Glomerular visceral epithelial cell (primary cell): ENCODE data around the gene ADARB2.
"Not testable (repeated sequence)": the region's sequence is repeated elsewhere in the genome, so short reads cannot be mapped to it uniquely, and the experiment has no call there.

Source experiments
- DNase-seq: peaks from one replicate; pipeline ENCODE4 v3.0.0-alpha.2; 2016; ENCODE audit errors: extremely low spot score

The ADARB2 gene

DNA sequence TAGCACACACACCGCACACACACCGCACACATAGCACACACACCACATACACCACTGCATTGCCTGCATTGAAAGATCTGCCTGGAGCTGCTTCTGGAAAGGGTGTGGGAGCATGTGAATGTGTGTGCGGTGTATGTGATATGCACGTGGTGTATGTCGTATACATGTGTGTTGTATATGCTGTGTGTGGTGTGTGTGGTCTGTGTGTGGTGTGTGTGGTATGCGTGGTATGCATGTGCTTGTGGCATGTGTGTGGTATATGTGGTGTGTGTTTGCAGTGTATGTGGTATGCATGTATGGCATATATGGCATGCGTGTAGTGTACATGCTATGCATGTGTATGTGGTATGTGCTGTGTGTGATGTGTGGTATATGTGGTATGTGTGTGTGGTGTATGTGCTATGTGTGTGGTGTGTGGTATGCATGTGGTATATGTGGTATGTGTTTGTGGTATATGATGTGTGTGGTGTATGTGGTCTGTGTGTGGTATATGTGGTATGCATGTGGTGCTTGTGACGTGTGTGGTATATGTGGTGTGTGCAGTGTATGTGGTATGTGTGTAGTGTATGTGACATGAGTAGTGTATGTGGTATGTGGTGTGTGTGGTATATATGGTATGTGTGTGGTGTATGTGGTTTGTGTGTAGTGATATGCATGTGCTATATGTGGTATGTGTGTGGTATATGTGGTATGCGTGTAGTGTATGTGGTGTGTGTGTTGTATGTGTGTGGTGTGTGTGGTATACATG is 505.0 kb downstream of the ADARB2 start:
- DNase-seq: no peak

DNA sequence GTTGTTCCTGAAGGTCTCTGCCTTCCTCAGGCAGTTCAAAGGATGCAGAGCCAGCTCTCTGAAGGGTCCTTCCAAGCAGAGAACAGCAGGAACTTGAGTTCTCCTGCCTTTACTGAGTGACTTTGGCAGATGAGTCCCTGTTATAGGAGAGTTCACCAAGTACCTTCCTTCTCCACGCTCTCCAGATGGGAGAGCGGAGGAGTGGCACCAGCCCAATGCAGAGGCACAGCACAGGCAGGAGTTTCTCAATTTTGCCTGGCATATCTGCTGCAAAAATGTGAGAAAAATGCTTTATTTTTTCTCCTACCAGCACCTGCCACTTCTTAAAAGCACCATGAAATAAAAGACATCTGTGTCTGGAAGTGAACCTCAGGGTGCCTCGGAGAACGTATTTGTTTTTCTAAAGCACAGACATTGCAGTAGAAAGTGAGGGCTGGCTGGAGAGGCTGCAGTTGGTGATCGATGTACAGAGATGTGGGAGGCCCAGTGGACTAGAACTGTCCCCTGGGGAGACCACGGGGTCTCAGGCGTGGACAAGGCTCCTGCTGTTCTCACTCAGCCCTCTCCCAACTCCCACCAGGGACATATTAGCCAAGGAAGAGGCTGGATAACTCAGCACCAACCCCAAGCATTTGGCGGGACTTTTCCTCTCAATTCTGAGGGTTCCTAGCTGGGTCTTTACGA is 506.6 kb downstream of the ADARB2 start:
- DNase-seq: no peak

DNA sequence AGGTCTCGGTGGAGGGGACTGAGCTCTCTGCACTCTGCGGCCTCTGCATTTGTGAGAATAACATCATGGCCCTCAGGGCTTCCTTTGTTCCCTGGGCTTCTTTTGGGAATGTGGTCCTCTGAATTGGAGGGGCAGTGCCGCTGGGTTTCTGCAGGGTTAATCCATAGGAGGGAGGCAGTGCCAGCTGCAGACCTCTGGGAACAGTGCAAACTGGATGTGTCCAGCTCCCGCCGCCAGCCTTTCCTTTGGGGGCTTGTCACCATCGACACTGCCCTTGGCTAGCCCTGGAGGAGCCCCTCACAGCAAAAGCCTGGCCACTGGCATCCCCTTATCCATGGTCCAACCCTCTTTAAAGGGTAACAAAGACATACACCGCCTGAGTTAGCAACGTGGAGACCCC is 507.2 kb downstream of the ADARB2 start:
- no peak for DNase-seq

DNA sequence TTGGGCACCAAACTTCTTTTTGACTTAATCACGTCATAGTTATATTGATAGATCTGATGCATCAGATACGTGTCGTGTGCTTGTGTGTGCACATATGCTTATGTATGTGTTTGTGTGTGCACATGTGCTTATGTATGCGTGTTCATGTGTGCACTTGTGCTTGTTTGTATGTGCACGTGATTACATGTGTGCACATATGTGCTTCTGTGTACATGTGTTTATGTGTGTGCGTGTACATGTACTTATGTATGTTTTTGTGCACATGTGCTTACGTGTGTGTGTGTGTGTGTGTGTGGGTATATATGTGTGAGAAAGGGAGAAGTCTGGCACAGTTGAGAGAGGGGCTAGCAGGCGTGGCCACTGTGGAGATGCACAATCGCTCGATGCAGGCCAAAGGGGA is 507.8 kb downstream of the ADARB2 start:
- no peak for DNase-seq

DNA sequence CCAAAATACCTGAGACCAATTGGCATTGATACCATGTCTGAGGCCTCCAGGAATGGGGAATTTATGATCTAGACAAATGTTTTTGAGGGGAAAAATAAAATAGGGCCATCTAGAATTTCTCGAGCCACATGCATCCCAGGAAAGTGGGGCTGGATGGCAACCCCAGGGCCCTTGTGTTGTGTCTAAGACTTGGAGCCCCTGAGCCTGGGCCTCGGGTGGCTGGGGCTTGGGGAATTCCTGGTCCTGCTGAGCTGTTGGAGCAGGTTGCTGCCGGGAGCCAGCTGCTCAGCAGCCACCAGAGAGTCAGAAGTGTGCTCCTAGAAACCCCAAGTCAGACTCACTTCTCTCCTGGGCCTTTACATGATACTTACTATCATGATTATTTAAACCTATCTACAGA is 508.2 kb downstream of the ADARB2 start:
- no peak for DNase-seq

DNA sequence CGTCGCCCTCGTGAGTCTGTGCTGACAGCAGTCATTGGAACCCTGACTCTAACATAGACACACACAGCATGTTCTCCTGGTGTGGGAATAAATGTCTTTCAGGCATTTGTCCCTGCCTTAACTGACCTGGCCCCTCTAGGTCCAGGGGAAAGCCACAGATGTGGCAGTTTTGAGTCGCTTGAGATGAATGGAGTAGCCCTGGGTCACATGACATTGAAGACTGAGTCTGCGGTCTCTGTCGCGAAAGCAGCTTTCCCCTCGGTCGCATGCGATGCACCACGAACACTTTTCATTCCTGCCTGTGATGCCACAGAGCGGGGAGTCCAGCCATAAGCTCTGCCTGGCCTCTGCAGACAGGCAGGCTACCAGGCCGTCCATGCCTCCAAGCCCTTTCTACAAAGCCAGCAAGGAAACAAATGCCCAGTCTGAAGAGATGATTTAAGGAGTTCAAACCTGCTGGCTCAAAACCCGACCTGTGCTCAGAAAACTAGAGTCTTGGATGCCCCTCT is 508.8 kb downstream of the ADARB2 start:
- DNase-seq: no peak

DNA sequence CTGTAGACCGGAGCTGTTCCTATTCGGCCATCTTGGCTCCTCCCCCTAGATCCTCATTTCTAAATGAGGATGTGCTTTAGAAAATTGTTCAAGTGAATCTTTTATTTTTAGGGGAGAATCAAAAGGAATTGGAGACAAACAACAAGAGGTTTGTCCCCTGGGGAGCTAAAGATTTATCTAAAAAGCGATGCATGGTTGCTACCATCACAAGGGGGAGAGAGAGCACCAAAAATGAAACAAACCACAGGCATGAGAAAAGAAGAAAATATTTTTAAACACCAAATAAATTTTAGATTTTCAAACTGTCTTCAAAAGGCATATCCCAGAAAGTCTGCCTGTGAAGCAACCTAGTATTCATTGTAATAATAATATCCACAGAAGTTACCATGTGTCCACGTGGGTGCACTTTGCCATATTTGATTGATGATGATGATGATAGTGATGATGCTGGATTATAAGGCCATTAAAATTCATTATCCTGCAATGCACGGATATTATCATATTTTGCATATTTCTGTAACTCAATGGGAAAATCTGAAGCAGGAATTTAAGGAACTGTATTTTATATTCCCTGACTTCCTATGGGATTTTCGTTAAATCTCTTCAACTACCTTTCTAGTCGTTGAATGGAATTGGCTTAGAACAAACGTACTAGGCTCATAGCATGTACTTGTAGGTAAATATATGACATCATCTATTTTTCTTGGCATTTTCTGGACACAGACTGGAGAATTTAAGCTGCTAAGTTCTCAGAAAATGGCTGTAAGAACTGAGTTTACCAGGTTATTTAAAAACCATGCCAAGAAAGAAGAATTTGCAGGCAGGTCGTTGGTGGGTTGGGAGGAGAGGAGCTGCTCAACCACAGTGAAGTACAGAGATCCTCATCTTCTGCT is 509.6 kb downstream of the ADARB2 start:
- no peak for DNase-seq

DNA sequence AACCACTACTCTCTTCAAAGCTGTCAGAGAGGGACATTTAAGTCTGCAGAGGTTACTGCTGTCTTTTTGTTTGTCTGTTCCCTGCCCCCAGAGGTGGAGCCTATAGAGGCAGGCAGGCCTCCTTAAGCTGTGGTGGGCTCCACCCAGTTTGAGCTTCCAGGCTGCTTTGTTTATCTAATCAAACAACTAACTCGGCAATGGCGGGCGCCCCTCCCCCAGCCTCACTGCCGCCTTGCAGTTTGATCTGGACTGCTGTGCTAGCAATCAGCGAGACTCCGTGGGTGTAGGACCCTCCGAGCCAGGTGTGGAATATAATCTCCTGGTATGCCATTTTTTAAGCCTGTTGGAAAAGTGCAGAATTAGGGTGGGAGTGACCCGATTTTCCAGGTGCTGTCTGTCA is 510.4 kb downstream of the ADARB2 start:
- DNase-seq: not testable (repeated sequence)

DNA sequence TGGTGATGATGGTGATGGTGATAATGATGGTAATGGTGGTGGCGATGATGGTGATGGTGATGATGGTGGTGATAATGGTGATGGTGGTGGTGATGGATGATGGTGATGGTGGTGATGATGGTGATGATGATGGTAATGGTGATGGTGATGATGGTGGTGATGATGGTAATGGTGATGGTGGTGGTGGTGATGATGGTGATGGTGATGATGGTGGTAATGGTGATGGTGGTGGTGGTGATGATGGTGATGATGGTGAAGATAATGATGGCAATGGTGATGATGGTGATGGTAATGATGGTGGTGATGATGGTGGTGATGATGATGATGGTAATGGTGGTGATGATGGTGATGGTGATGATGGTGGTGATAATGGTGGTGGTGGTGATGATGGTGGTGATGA is 517.5 kb downstream of the ADARB2 start:
- DNase-seq: not testable (repeated sequence)

DNA sequence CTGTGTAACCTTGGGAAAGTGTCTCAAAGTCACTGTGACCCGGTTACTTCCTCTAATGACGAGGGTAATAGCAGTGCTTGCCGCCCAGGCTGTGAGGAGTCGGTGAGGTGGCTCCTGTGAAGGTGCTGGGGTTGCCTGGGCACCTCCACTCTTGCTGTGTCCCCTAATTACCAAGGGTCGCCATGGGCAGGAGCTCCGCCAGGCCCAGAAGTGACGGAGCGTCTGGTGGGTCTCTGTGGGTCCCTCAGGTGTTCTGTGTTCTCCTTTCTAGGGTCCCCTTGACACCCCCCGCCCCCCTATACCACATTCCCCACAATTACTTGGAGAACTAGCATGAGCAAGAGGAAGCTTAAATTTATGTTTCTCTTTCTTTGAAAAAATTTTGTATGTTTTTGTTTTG is 519.7 kb downstream of the ADARB2 start:
- DNase-seq: no peak

DNA sequence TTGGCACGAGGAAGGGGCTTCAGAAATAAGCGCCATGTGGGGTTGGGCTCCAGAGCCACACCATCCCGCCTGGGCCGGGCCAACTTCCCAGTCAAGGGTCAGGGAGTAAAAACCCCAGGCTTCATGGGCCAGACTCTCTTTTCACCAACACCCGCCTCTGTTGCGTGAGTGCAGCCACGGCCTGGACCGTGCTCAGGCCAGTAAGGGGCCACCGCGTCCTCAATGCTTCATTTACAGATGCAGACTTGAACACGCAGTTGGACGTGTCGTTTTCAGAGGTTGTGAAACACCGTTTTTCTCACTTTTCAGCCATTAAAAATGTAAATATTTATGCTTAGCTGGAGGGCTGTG is 520.1 kb downstream of the ADARB2 start:
- DNase-seq: no peak

DNA sequence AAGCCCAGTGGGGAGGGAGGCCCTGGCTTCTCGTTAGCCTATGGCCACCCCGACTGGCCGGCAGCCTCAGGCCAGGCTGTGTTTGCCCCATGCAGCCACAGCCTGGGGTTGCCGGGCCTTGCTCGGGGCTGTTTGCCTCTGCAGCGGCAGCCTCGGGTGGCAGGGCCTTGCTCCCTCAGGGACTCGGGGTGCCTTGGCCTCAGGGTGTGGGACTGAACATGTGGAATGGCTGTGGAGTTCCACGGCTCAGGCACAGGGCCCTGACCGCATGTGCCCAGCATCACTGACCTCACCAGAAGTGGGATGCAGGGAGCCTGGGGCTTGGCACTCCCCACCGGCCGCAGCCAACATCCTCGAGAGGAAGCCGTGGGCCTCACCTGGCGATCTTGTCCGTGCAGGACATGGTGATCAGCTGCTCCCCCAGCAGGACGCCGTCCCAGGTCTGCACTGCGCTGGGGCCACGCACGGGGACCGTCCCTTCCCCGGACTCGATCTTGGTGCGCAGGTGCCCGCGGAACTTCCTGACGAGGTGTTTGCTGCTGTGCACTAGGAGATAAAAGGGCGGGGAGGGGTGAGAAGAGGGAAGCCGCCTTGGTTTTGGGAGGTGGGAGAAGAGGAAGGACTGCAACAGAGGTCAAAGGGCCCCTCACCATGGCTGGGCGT is 520.6 kb downstream of the ADARB2 start:
- DNase-seq: no peak

DNA sequence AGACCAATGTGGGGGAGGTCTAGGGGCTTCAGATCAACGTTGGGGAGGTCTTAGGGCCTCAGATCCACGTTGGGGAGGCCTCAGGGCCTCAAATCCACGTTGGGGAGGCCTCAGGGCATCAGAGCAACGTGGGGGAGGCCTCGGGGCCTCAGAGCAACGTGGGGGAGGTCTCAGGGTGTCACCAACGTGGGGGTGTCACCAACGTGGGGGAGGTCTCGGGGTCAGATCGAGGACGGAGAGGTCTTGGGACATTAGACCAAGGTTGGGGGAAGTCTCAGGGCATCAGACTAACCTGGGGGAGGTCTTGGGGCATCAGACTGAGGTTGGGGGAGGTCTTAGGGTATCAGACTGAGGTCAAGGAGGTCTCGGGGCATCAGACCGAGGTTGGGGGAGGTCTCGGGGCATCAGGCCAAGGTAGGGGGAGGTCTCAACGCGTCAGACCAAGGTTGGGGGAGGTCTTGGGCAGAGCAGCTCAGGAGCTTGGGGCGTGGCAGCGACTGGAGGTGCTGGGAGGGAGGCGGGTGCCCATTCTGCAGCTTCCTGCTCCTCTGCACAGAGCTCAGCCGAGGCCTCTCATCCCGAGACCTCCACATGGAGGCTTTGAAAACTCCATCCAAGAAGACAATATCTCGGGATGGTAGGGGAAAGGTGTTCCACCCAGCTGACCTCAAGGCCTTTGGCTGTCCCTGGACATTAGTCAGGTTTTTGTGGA is 521.3 kb downstream of the ADARB2 start:
- no peak for DNase-seq

DNA sequence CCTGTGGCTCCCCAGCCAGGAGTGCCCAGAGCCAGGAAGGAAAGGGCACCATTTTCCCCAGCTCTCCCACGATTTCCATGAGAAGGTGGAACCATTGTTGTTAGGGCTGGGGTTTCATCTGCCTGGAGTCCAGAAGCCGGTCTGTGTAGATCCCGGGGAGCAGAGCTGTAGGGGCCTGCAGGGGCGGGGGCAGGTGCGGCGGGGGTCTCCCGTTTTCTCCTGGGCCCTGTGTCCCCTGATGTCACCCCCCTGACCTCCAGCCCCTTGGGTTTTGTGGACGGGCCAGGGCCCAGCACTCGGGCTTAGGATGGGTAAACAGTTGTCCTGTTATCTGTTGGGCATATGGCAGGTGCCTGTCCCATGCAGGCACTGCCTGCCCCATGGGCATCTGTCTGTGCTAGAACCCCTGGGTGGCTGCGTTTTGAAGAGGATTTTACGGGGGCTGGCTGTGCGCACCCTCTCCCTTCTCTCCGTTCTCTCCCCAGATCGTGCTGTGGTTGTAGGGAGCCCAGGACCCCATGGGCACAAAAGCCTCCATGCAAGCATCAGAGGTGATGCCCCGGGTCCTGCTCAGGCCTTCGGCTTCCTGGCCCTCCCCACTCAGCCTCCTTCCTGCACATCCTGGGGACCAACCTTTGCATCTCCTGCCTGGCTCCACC is 522.3 kb downstream of the ADARB2 start:
- no peak for DNase-seq

DNA sequence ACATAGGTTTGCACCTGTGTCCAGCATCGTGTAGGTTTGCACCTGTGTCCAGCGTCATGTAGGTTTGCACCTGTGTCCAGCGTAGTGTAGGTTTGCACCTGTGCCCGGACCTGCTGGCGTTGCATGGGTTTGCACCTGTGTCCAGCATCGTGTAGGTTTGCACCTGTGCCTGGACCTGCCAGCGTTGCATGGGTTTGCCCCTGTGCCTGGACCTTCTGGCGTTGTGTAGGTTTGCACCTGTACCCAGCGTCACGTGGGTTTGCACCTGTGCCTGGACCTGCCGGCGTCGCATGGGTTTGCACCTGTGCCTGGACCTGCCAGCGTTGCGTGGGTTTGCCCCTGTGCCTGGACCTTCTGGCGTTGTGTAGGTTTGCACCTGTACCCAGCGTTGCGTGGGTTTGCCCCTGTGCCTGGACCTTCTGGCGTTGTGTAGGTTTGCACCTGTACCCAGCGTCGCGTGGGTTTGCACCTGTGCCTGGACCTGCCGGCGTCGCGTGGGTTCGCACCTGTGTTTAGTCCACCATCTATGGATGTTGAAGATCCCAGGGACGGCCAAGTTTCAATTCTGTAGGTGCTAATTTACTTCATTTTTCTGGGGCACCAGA is 523.2 kb downstream of the ADARB2 start:
- no peak for DNase-seq

DNA sequence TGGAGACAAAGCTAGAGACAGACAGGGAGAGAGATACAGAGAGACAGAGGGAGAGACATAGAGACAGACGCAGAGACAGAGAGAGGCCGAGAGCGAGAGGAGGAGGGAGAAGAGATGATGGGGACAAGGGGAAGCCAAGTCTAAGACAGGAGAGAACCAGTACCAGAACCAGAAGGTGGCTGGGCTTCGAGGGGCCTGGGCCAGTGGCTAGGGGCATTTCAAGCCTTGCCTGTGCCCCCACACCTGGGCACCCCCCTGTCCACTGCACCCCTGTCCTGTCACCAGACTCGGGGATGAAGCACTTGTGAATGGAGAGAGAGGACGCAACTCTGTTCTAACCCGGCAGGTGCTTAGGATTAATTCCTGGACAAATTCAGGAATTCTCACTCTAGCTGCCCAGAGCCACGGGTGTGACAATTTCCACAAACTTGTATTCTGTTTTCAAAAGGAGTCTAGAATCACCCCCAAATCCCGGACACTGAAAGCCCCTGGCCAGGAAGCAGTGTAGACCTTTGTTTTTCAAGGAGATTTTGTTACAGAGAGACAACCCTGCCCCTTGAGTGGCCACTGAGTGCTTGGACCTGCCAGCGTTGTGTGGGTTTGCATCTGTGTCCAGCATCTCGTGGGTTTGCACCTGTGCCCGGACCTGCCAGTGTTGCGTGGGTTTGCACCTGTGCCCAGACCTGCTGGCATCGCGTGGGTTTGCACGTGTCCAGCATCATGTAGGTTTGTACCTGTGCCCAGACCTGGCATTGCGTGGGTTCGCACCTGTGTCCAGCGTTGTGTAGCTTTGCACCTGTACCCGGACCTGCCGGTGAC is 523.9 kb downstream of the ADARB2 start:
- DNase-seq: no peak

DNA sequence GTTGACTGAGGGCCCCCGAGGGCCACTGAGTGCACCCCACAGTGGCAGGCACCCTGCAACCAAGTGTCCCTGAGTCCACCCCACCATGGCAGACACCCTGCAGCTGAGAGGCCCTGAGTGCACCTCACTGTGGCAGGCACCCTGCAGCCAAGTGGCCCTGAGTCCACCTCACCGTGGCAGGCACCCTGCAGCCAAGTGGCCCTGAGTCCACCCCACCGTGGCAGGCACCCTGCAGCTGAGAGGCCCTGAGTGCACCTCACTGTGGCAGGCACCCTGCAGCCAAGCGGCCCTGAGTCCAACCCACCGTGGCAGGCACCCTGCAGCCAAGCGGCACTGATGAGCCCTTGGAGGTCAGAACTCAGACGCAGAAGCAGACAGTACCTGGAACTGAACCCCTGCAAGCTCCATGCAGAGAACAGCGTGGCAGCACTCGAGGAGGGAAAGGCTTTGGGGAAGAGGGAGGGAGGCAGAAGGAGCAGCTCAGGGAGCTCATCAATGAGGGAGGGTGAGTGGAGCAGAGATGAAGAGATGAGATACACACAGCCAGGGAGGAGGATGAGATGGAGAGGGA is 524.7 kb downstream of the ADARB2 start:
- no peak for DNase-seq

DNA sequence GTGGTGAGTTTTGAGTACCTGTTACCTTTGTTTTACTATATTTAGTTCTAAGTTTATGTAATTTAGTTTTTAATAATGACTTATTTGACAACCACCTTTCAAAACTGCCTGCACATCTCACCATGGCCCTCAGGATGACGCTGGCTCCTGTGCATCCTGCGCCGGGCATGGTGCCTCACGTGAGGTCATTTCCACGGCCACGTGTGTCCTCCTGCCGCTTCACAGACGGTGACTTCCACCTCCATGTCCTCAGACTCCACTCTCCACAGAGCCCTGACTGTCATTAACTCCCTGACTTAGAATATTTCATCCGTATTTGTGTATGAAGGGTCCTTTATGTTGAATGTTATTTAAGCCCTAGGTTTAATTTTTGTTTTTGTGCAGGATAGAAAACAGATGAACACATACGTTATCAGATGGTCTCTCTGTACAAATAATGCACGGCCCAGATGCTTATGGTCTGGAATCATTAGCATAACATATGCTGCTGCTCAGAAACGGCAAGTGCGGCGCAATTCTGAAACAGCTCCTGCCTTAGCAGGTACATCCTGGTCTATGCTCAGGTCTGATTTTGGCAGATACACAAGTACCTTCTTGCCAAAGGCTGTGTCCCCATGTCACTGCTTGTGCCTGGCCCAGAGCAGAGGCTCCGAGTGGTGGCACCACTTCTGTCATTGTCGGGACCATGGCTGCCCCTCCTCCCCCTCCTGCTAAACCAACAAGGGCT is 525.3 kb downstream of the ADARB2 start:
- no peak for DNase-seq
